Ishikawa (cell line): ENCODE data around the gene USP40.

Experiments
- CEBPB ChIP-seq: IDR thresholded peaks from 2 replicates; pipeline ENCODE4 v1.6.1; 2012
- CREB1 ChIP-seq: IDR thresholded peaks from 2 replicates; pipeline ENCODE4 v1.6.1; 2012; ENCODE audit warnings: low read depth
- EGR1 ChIP-seq: IDR thresholded peaks from 2 replicates; pipeline ENCODE4 v1.6.1; 2012
- EP300 ChIP-seq: IDR thresholded peaks from 2 replicates; pipeline ENCODE4 v1.6.1; 2012; ENCODE audit warnings: borderline replicate concordance
- FOXM1 ChIP-seq: IDR thresholded peaks from 2 replicates; pipeline ENCODE4 v1.6.1; 2012; ENCODE audit warnings: low read depth, borderline replicate concordance
- NFIC ChIP-seq: IDR thresholded peaks from 2 replicates; pipeline ENCODE4 v1.6.1; 2012
- RAD21 ChIP-seq: IDR thresholded peaks from 2 replicates; pipeline ENCODE4 v1.6.1; 2012; ENCODE audit warnings: low read depth
- TAF1 ChIP-seq: IDR thresholded peaks from 2 replicates; pipeline ENCODE4 v1.6.1; 2012; ENCODE audit warnings: low read depth, mild to moderate bottlenecking
- TCF12 ChIP-seq: IDR thresholded peaks from 2 replicates; pipeline ENCODE4 v1.6.1; 2012; ENCODE audit warnings: low read depth
- TEAD4 ChIP-seq: IDR thresholded peaks from 2 replicates; pipeline ENCODE4 v1.6.1; 2012
- YY1 ChIP-seq: IDR thresholded peaks from 2 replicates; pipeline ENCODE4 v1.6.1; 2012; ENCODE audit warnings: low read depth
- ZBTB7A ChIP-seq: IDR thresholded peaks from 2 replicates; pipeline ENCODE4 v1.6.1; 2012; ENCODE audit warnings: low read depth
- TF ChIP-seq, protein P1 (sequence below): IDR thresholded peaks from 2 replicates; pipeline ENCODE4 v1.6.1; 2012; ENCODE audit warnings: low read depth, mild to moderate bottlenecking
- TF ChIP-seq, protein P2 (sequence below): IDR thresholded peaks from 2 replicates; pipeline ENCODE4 v1.6.1; 2012

- TF ChIP-seq CREB1 (no peak), RAD21 (no peak), NFIC (no peak), ZBTB7A (no peak), EP300 (no peak), TCF12 (no peak), EGR1 (no peak), TAF1 (no peak), YY1 (no peak), TEAD4 (no peak), CEBPB (no peak), FOXM1 (no peak)
- TF ChIP-seq, protein P1, sequence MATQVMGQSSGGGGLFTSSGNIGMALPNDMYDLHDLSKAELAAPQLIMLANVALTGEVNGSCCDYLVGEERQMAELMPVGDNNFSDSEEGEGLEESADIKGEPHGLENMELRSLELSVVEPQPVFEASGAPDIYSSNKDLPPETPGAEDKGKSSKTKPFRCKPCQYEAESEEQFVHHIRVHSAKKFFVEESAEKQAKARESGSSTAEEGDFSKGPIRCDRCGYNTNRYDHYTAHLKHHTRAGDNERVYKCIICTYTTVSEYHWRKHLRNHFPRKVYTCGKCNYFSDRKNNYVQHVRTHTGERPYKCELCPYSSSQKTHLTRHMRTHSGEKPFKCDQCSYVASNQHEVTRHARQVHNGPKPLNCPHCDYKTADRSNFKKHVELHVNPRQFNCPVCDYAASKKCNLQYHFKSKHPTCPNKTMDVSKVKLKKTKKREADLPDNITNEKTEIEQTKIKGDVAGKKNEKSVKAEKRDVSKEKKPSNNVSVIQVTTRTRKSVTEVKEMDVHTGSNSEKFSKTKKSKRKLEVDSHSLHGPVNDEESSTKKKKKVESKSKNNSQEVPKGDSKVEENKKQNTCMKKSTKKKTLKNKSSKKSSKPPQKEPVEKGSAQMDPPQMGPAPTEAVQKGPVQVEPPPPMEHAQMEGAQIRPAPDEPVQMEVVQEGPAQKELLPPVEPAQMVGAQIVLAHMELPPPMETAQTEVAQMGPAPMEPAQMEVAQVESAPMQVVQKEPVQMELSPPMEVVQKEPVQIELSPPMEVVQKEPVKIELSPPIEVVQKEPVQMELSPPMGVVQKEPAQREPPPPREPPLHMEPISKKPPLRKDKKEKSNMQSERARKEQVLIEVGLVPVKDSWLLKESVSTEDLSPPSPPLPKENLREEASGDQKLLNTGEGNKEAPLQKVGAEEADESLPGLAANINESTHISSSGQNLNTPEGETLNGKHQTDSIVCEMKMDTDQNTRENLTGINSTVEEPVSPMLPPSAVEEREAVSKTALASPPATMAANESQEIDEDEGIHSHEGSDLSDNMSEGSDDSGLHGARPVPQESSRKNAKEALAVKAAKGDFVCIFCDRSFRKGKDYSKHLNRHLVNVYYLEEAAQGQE, result no peak
- TF ChIP-seq, protein P2, sequence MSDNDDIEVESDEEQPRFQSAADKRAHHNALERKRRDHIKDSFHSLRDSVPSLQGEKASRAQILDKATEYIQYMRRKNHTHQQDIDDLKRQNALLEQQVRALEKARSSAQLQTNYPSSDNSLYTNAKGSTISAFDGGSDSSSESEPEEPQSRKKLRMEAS, result no peak
Observed at GRCh38 chr2:233551491-233551890, 15.1 kb downstream of the USP40 start.
